HUES64 (cell line): ENCODE data around the gene TOE1.

Experiments
- H3K27ac ChIP-seq: 2 replicates; pipeline ENCODE4 v1.7.0; 2013; ENCODE audit warnings: low read depth, low read length, inconsistent platforms
- H3K27me3 ChIP-seq: 2 replicates; pipeline ENCODE4 v1.6.1; 2013; ENCODE audit warnings: mild to moderate bottlenecking, low read length; ENCODE audit not compliant: insufficient read depth
- H3K36me3 ChIP-seq: 2 replicates; pipeline ENCODE4 v1.6.1; 2013; ENCODE audit warnings: mild to moderate bottlenecking, low read length; ENCODE audit not compliant: insufficient read depth
- H3K4me1 ChIP-seq: 2 replicates; pipeline ENCODE4 v1.6.1; 2013; ENCODE audit warnings: mild to moderate bottlenecking, low read length, moderate library complexity; ENCODE audit not compliant: insufficient read depth
- H3K4me3 ChIP-seq: 2 replicates; pipeline ENCODE4 v1.5.1; 2013; ENCODE audit warnings: mild to moderate bottlenecking, low read length, moderate library complexity
- H3K9ac ChIP-seq: 2 replicates; pipeline ENCODE4 v1.6.1; 2013; ENCODE audit warnings: mild to moderate bottlenecking, low read depth, low read length
- H3K9me3 ChIP-seq: 2 replicates; pipeline ENCODE4 v1.6.1; 2013; ENCODE audit warnings: low read depth, low read length; ENCODE audit not compliant: insufficient read depth
- WGBS: fragments of 150-250, 120-280 bp; methylation state at CpG from one replicate; pipeline ENCODE4 v1.1.7; 2013; ENCODE audit warnings: missing lambda C conversion rate; 5-methylcytosine and 5-hydroxymethylcytosine counted together

Gene TOE1

GRCh38 chr1:45344499-45344898, 4.5 kb downstream of the TOE1 start:
- H3K9me3 ChIP-seq = no peaks in the 10 kb centered on the region
- no peak overlapping the region for H3K27ac ChIP-seq
- H3K36me3 ChIP-seq = peaks cover 55% of the 10 kb centered on the region
- H3K4me1 ChIP-seq = peaks cover 7% of the 10 kb centered on the region; the same call in 1 of the 2 replicates
- H3K4me3 ChIP-seq = no peak overlapping the region
- H3K9ac ChIP-seq = no peak overlapping the region
- WGBS = 90% methylated on average over 2 of the region's 2 CpGs
- H3K27me3 ChIP-seq = no peaks in the 10 kb centered on the region

GRCh38 chr1:45345014-45345413, 5.0 kb downstream of the TOE1 start:
- WGBS = 96% methylated on average over 13 of the region's 13 CpGs
- H3K9ac ChIP-seq = no peak overlapping the region
- peaks cover 55% of the 10 kb centered on the region for H3K36me3 ChIP-seq
- H3K27ac ChIP-seq = no peak overlapping the region
- no peak overlapping the region for H3K4me3 ChIP-seq
- H3K27me3 ChIP-seq = no peaks in the 10 kb centered on the region
- H3K9me3 ChIP-seq = no peaks in the 10 kb centered on the region
- peaks cover 7% of the 10 kb centered on the region; the same call in 1 of the 2 replicates for H3K4me1 ChIP-seq

DNA sequence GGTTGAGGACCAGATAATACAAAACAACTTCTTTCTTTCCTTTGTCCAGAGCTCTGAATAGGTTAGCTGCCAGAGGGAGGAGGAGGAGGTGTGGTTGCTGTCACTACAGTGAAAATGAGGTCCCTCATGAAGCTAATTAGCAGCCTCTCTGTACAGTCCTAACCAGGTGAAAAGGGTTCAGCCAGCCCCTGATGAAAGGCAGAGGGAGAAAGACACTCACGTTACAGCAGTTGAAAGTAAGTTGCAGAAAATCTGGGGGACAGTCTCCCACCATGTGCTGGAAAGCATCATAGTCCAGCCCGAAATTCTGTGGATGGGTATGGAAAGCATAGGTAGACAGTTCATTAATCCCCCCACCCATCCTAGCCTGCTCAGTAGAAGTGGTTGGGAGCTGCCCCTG, 6.5 kb downstream of the TOE1 start:
- Histone ChIP-seq H3K27ac (no peak overlapping the region), H3K4me3 (no peak overlapping the region), H3K9ac (no peak overlapping the region), H3K27me3 (no peaks in the 10 kb centered on the region), H3K4me1 (no peaks in the 10 kb centered on the region), H3K9me3 (no peaks in the 10 kb centered on the region), H3K36me3 (peaks cover 51% of the 10 kb centered on the region)
- WGBS = 97% methylated on average over 1 of the region's 2 CpGs

- Histone ChIP-seq H3K36me3 (peaks cover 35% of the 10 kb centered on the region), H3K27ac (no peak overlapping the region), H3K9ac (no peak overlapping the region), H3K9me3 (no peaks in the 10 kb centered on the region), H3K27me3 (no peaks in the 10 kb centered on the region), H3K4me1 (no peaks in the 10 kb centered on the region), H3K4me3 (no peak overlapping the region)
- 100% methylated on average over 2 of the region's 2 CpGs for WGBS
These were observed 8.1 kb downstream of the TOE1 start for GRCh38 chr1:45348020-45348419.

- WGBS = 88% methylated on average over 1 of the region's 1 CpG
- Histone ChIP-seq H3K4me3 (no peak overlapping the region), H3K9me3 (no peaks in the 10 kb centered on the region), H3K4me1 (no peaks in the 10 kb centered on the region), H3K36me3 (peaks cover 29% of the 10 kb centered on the region), H3K27me3 (no peaks in the 10 kb centered on the region), H3K9ac (no peak overlapping the region), H3K27ac (no peak overlapping the region)
These were observed 8.6 kb downstream of the TOE1 start for GRCh38 chr1:45348609-45348965.

DNA sequence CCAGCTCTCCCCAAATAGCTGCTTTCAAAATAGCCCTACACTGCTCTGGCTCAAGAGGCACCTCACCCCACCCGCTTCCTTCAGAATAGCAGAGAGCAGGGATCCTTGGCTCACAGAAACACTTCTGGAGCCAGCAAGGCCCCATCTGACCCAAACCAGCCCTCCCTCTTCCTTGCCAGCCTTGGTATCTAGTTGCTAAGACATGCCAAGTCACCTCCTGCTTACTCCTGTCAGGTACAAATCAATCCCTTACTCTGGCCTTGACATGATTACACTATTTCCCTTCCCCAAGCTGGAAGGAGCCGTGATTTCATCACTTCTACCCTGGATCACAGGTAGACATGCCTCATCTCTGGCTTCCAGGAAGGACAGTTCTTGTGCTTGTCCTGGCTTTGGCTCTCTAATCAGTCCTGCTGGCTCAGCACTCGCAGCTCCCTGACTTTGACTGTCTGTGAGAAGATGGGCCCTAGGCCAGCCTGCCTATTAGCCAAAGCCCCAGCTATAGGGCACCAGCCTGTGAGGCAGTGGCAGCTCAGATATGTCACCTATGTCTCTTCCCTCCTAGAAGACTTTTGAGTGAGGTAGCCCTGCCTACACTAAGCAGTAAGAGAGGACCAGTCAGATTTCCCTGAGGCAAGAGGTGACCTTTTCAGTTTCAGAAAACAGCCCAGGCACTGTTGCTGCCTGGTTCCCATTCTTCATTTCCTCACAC, 9.2 kb downstream of the TOE1 start:
- H3K4me1 ChIP-seq = no peaks in the 10 kb centered on the region
- H3K27ac ChIP-seq = no peak overlapping the region
- H3K36me3 ChIP-seq = peaks cover 24% of the 10 kb centered on the region
- H3K27me3 ChIP-seq = no peaks in the 10 kb centered on the region
- WGBS = 90% methylated on average over 3 of the region's 3 CpGs
- no peak overlapping the region for H3K4me3 ChIP-seq
- no peak overlapping the region for H3K9ac ChIP-seq
- no peaks in the 10 kb centered on the region for H3K9me3 ChIP-seq

DNA sequence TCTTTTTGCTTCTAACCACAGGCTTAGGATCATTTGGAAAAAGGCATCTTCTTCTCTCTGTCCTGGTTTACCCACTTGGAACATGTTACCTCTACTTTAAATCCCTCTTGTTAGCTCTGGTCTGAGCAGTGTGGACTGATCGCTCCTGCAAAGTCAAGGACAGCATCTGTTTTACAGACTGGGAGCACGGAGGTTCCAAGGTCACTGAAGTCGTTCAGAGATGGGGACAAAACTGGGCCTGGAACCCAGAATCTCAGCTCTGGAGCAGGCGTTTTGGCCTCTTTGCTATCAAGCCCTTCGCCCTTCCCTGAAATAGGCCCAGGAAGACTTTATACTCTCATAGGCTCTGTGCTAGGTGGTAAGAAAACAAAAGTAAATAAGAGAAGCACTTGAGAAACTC, 11.5 kb downstream of the TOE1 start:
- no peaks in the 10 kb centered on the region for H3K4me1 ChIP-seq
- 90% methylated on average over 5 of the region's 5 CpGs for WGBS
- no peaks in the 10 kb centered on the region for H3K27me3 ChIP-seq
- H3K36me3 ChIP-seq = 0 out of 2 replicates have a peak, but pooled peaks cover under 1% of the 10 kb centered on the region
- H3K27ac ChIP-seq = no peak overlapping the region
- no peaks in the 10 kb centered on the region for H3K9me3 ChIP-seq
- no peak overlapping the region for H3K4me3 ChIP-seq
- no peak overlapping the region for H3K9ac ChIP-seq

DNA sequence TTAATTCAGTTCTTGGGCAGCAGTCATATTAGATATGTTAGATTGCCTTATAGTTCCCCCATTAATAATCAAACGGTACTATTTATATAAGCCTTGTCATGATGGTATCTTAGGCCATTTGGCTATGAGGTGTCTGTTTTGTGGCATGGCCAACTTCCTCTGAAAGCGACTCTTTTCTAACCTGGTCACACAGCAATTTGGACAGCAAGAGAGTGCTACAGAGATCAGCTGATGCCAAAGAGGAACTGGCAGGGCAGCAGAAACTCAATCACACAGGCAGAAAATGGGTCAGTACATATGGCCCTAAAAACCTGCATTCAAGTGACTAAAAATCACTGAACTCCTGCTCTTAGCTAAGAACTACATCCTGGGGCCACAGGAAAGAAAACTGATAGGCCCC, 13.7 kb downstream of the TOE1 start:
- H3K36me3 ChIP-seq = no peaks in the 10 kb centered on the region
- no peaks in the 10 kb centered on the region for H3K9me3 ChIP-seq
- H3K27me3 ChIP-seq = no peaks in the 10 kb centered on the region
- WGBS = 100% methylated on average over 2 of the region's 2 CpGs
- no peak overlapping the region for H3K4me3 ChIP-seq
- H3K9ac ChIP-seq = no peak overlapping the region
- no peaks in the 10 kb centered on the region for H3K4me1 ChIP-seq
- no peak overlapping the region for H3K27ac ChIP-seq

DNA sequence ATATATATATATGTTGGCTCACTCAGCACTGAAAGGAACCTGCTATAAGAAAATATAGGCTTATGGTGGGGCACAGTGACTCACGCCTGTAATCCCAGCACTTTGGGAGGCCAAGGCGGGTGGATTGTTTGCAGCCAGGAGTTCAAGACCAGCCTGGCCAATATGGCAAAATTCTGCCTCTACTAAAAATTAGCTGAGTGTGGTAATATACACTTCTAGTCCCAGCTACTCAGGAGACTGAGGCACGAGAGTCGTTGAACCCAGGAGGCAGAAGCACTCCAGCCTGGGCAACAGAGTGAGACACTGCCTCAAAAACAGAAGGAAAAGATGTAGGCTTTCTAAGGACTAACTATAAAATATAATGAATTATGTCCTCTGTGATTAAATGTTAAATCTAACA, 14.9 kb downstream of the TOE1 start:
- peaks cover under 1% of the 10 kb centered on the region for H3K4me1 ChIP-seq
- no peak overlapping the region for H3K4me3 ChIP-seq
- H3K36me3 ChIP-seq = no peaks in the 10 kb centered on the region
- WGBS = 90% methylated on average over 4 of the region's 4 CpGs
- H3K9ac ChIP-seq = no peak overlapping the region
- H3K27me3 ChIP-seq = no peaks in the 10 kb centered on the region
- no peak overlapping the region for H3K27ac ChIP-seq
- H3K9me3 ChIP-seq = no peaks in the 10 kb centered on the region

- 90% methylated on average over 2 of the region's 2 CpGs for WGBS
- no peak overlapping the region for H3K27ac ChIP-seq
These were observed 15.7 kb downstream of the TOE1 start for GRCh38 chr1:45355683-45356082.

GRCh38 chr1:45356186-45356585, 16.2 kb downstream of the TOE1 start:
- H3K4me3 ChIP-seq = no peak overlapping the region
- H3K36me3 ChIP-seq = no peaks in the 10 kb centered on the region
- H3K27me3 ChIP-seq = no peaks in the 10 kb centered on the region
- no peak overlapping the region for H3K9ac ChIP-seq
- WGBS = 70% methylated on average over 4 of the region's 4 CpGs
- peaks cover 10% of the 10 kb centered on the region for H3K4me1 ChIP-seq
- H3K27ac ChIP-seq = no peak overlapping the region
- no peaks in the 10 kb centered on the region for H3K9me3 ChIP-seq

More at GRCh38 chr1:45355683-45356082, 15.7 kb downstream of the TOE1 start:
- Histone ChIP-seq H3K27me3 (no peaks in the 10 kb centered on the region), H3K4me1 (peaks cover 8% of the 10 kb centered on the region), H3K36me3 (no peaks in the 10 kb centered on the region), H3K4me3 (no peak overlapping the region), H3K9me3 (no peaks in the 10 kb centered on the region), H3K9ac (no peak overlapping the region)
